Measurements from ENCODE around the gene XYLT1. TPM values are rescaled to one million over a fixed set of nuclear protein-coding genes. Genes with fewer than 3 reads are reported as not detected.
A peak's percentile ranks its signal among the peaks of the same experiment; 100 is the strongest.
"Not testable (repeated sequence)": the region's sequence is repeated elsewhere in the genome, so short reads cannot be mapped to it uniquely, and the experiment has no call there.

The XYLT1 gene
- total RNA-seq, 1 donor from 2014 or later: 14.7 TPM

GRCh38 chr16:17426451-17426850, 44.3 kb downstream of the XYLT1 start:
- DNase-seq: no peak

- no peak for DNase-seq
Observed at GRCh38 chr16:17424771-17425170, 46.0 kb downstream of the XYLT1 start.

- DNase-seq: no peak
Observed at GRCh38 chr16:17423221-17423620, 47.5 kb downstream of the XYLT1 start.

GRCh38 chr16:17420816-17421215, 49.9 kb downstream of the XYLT1 start:
- DNase-seq: no peak

- no peak for DNase-seq
Observed at GRCh38 chr16:17419266-17419665, 51.5 kb downstream of the XYLT1 start.

GRCh38 chr16:17417740-17418139, 53.0 kb downstream of the XYLT1 start:
- no peak for DNase-seq

- DNase-seq: peak; percentile 16
Observed at GRCh38 chr16:17416461-17417311, 54.1 kb downstream of the XYLT1 start.

- DNase-seq: no peak
Observed at GRCh38 chr16:17414916-17415315, 55.8 kb downstream of the XYLT1 start.

GRCh38 chr16:17414421-17414820, 56.3 kb downstream of the XYLT1 start:
- no peak for DNase-seq

- no peak for DNase-seq
Observed at GRCh38 chr16:17413508-17413907, 57.3 kb downstream of the XYLT1 start.

GRCh38 chr16:17412791-17413190, 58.0 kb downstream of the XYLT1 start:
- DNase-seq: no peak

- DNase-seq: no peak
Observed at GRCh38 chr16:17412221-17412620, 58.5 kb downstream of the XYLT1 start.

GRCh38 chr16:17411263-17411662, 59.5 kb downstream of the XYLT1 start:
- no peak for DNase-seq

- DNase-seq: not testable (repeated sequence)
Observed at GRCh38 chr16:17410316-17410715, 60.4 kb downstream of the XYLT1 start.

- no peak for DNase-seq
Observed at GRCh38 chr16:17409894-17410293, 60.9 kb downstream of the XYLT1 start.

GRCh38 chr16:17408955-17409441, 61.8 kb downstream of the XYLT1 start:
- DNase-seq: no peak

GRCh38 chr16:17408296-17408695, 62.5 kb downstream of the XYLT1 start:
- no peak for DNase-seq

- no peak for DNase-seq
Observed at GRCh38 chr16:17407321-17407720, 63.4 kb downstream of the XYLT1 start.

GRCh38 chr16:17404941-17405689, 65.6 kb downstream of the XYLT1 start:
- DNase-seq: peak; percentile 36

GRCh38 chr16:17403859-17404545, 66.8 kb downstream of the XYLT1 start:
- no peak for DNase-seq

- no peak for DNase-seq
Observed at GRCh38 chr16:17403156-17403809, 67.5 kb downstream of the XYLT1 start.

- peak; percentile 15 for DNase-seq
Observed at GRCh38 chr16:17397499-17397891, 73.3 kb downstream of the XYLT1 start.
